Muscle of leg (tissue), 11 donors: ENCODE results near the gene ABHD12B. TPM values are rescaled to one million over a fixed set of nuclear protein-coding genes. Genes with fewer than 3 reads are reported as not detected.
A peak's percentile ranks its signal among the peaks of the same experiment; 100 is the strongest.

Experiments
- DNase-seq: peaks from one replicate; pipeline ENCODE4 v3.0.0; 2013
- H3K27ac ChIP-seq: one replicate; pipeline ENCODE4 v1.5.1; 2013; ENCODE audit warnings: mild to moderate bottlenecking, low read length, control low read depth
- H3K27me3 ChIP-seq: one replicate; pipeline ENCODE4 v1.6.1; 2013; ENCODE audit warnings: low read length; ENCODE audit not compliant: control insufficient read depth, insufficient read depth
- H3K36me3 ChIP-seq: one replicate; pipeline ENCODE4 v1.6.1; 2013; ENCODE audit warnings: low read length; ENCODE audit not compliant: control insufficient read depth, insufficient read depth
- H3K4me1 ChIP-seq: one replicate; pipeline ENCODE4 v1.6.1; 2013; ENCODE audit warnings: low read length; ENCODE audit not compliant: control insufficient read depth, insufficient read depth
- H3K4me3 ChIP-seq: one replicate; pipeline ENCODE4 v1.5.1; 2013; ENCODE audit warnings: low read length, control low read depth
- H3K9me3 ChIP-seq: replicated peaks from 2 replicates; pipeline ENCODE4 v1.6.1; 2013; ENCODE audit warnings: low read depth, low read length; ENCODE audit not compliant: control insufficient read depth
- WGBS: methylation state at CpG from one replicate; pipeline ENCODE4 v1.1.5; 2013; ENCODE audit warnings: missing lambda C conversion rate; ENCODE audit not compliant: insufficient coverage; 5-methylcytosine and 5-hydroxymethylcytosine counted together
- polyA plus RNA-seq, 8 donors: library from polyadenylated mRNA; unstranded; fragments of 120-200 nt; gene quantifications; one replicate each; pipeline versions ENCODE4 v1.2.1 to v1.2.3, GENCODE V29; 2013; ENCODE audit warnings: inconsistent platforms in 1 of 8, low replicate concordance in 1 of 8; ENCODE audit not compliant: insufficient read length in 8 of 8, insufficient read depth in 1 of 8
- total RNA-seq: library from RNA; stranded (reverse); fragments of 120-200 nt; gene quantifications from one replicate; pipeline ENCODE4 v1.2.4, GENCODE V29; 2013

ABHD12B gene
- total and polyA plus RNA-seq, 9 donors: 0.49 to 1.7 (median 1.3) TPM; not detected in 1

- peaks cover 12% of the 10 kb centered on the region for H3K4me1 ChIP-seq
- H3K27me3 ChIP-seq: no peaks in the 10 kb centered on the region
- no peaks in the 10 kb centered on the region for H3K36me3 ChIP-seq
- WGBS: 0% methylated on average over 1 of the region's 6 CpGs
- peak; percentile 90 for DNase-seq
- no peaks in the 10 kb centered on the region for H3K9me3 ChIP-seq
- peak overlapping the region; percentile 51 for H3K4me3 ChIP-seq
- peak overlapping the region; percentile 92 for H3K27ac ChIP-seq
Observed at GRCh38 chr14:50860478-50861086, 11.3 kb upstream of the ABHD12B start.

DNA sequence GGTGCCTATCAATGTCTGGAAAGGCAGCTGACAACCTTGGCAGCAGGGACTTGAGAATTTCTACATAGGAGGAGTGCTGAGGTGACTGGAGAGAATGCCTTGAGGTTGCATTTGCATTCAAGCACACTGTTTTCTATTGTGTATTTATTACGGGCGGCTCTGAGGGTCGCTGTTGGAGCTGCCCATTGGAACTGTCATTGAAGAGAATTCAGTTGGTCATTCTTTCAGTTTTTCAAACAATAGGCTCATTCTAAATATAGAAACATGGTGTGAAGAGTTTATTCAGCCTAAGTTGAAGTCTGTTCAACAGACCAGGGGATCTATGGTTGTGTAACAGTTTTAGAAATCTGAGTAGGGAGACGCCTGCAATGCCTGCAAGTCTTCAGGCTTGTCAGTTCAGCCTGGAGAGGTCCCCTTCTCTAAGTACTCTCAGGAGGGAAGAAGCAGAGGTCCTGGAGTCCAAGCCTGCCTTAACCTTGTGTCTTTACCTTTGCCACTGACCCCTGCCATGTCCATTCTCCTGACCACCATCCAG lies 9.8 kb upstream of the ABHD12B start:
- Histone ChIP-seq H3K27ac (no peak overlapping the region), H3K9me3 (no peaks in the 10 kb centered on the region), H3K4me1 (peaks cover 12% of the 10 kb centered on the region), H3K27me3 (no peaks in the 10 kb centered on the region), H3K36me3 (no peaks in the 10 kb centered on the region), H3K4me3 (no peak overlapping the region)
- DNase-seq: no peak
- no CpG with 5 or more reads among the region's 4 CpGs for WGBS

GRCh38 chr14:50864237-50864636 lies 7.6 kb upstream of the ABHD12B start:
- Histone ChIP-seq H3K27ac (no peak overlapping the region), H3K4me1 (peaks cover 10% of the 10 kb centered on the region), H3K27me3 (no peaks in the 10 kb centered on the region), H3K4me3 (no peak overlapping the region), H3K9me3 (no peaks in the 10 kb centered on the region), H3K36me3 (no peaks in the 10 kb centered on the region)
- DNase-seq: no peak

DNA sequence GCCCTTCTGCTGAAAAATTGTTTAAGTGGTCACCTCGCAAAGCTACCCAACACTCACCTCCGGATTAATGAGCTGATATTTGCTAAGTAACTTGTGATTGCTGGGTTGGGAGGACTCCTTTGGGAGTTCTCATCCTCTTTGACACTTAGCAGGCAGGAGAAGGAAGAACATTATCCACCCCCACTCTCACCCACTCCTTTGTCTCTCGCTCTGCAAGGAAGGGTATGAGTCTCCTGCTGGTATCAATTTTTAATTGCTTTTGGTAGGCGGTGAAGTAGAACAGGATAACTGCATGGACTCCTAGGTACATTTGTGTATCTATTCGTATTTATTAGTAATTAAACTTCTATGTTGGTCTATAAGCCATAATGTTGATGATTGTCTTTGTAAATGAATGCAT lies 6.9 kb upstream of the ABHD12B start:
- Histone ChIP-seq H3K36me3 (no peaks in the 10 kb centered on the region), H3K27me3 (no peaks in the 10 kb centered on the region), H3K9me3 (no peaks in the 10 kb centered on the region), H3K27ac (no peak overlapping the region), H3K4me3 (no peak overlapping the region), H3K4me1 (peaks cover 3% of the 10 kb centered on the region)
- no peak for DNase-seq
- WGBS: no CpG with 5 or more reads among the region's 5 CpGs

DNA sequence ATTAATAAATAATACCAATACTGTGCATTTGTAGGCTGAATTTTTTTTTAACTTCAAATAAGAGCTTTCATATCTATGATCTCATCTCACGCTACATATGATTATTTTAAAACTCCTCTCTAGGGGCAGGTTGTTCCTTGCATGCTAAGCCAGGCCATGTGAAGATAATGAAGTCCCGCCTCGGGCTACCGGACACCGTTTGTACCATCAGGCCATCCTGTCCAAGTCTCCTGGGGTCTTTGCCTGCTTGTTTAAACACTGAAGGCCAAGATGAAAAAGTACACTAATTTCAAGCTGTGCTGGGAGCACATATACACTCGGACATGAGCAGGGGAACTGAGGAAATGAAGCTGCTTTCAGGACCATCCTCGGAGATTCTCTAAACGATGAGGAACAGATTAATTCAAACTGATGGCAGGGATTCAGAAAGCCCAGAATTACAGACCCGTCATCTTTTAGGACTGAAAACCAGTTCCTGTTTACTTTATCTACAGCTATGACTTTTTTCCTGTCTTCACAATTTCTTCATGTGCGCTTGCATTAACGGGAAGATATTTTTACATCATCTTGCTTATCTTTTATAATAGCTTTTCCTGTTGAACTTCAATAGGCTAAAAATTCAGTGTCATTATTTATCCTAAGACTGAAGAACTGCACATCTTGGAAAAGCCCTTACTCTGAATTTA lies 6.3 kb upstream of the ABHD12B start:
- Histone ChIP-seq H3K9me3 (no peaks in the 10 kb centered on the region), H3K27ac (no peak overlapping the region), H3K4me1 (no peaks in the 10 kb centered on the region), H3K27me3 (peaks cover 4% of the 10 kb centered on the region), H3K36me3 (no peaks in the 10 kb centered on the region), H3K4me3 (no peak overlapping the region)
- WGBS: 49% methylated on average over 7 of the region's 11 CpGs
- no peak for DNase-seq

DNA sequence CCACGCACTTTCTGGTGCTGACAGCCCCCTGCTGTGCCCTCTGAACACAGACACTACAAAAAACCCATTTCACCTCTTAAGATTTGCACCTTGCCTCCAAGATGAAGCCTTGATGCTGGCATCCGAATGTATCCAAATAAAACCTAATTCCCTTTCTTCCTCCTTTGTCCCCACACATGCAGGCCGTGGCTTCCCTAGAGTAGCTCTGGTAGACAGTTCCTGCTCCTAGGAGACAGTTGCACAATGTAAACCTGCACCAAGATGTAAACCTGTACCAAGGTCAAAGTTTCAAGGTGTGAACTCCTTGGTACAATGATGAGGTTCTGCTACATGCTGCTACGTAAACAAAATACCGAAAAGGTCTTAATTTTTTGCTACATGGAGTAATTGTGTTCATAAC lies 625 bp upstream of the ABHD12B start:
- no peak overlapping the region for H3K4me3 ChIP-seq

DNA sequence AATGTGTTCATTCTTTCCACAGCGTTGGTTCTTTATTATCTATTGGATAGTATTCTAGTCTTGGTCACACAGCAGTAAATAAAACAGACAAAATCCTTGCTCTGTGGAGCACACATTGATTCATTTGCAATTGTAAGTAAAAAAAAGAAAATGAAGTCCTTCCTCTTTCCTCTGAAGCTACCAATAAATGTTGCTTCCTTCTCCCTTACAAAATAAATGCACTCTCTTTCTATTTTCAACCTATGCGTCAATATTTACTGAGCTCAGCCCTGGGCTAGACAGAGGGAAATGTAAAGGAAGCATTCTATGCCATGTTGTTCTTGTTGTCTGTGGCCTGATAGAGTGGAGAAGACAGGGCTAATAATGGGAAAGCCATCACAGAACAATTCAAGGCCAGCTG lies 2.9 kb downstream of the ABHD12B start:
- WGBS: no CpG with 5 or more reads among the region's 2 CpGs
- Histone ChIP-seq H3K9me3 (no peaks in the 10 kb centered on the region), H3K4me1 (no peaks in the 10 kb centered on the region), H3K4me3 (no peak overlapping the region), H3K27me3 (peaks cover 49% of the 10 kb centered on the region), H3K36me3 (no peaks in the 10 kb centered on the region), H3K27ac (no peak overlapping the region)
- peak; percentile 15 for DNase-seq

More for the DNA sequence above, 625 bp upstream of the ABHD12B start:
- Histone ChIP-seq H3K27ac (no peak overlapping the region), H3K27me3 (peaks cover 43% of the 10 kb centered on the region), H3K36me3 (no peaks in the 10 kb centered on the region), H3K9me3 (no peaks in the 10 kb centered on the region), H3K4me1 (no peaks in the 10 kb centered on the region)
- 80% methylated on average over 5 of the region's 5 CpGs for WGBS
- no peak for DNase-seq

DNA sequence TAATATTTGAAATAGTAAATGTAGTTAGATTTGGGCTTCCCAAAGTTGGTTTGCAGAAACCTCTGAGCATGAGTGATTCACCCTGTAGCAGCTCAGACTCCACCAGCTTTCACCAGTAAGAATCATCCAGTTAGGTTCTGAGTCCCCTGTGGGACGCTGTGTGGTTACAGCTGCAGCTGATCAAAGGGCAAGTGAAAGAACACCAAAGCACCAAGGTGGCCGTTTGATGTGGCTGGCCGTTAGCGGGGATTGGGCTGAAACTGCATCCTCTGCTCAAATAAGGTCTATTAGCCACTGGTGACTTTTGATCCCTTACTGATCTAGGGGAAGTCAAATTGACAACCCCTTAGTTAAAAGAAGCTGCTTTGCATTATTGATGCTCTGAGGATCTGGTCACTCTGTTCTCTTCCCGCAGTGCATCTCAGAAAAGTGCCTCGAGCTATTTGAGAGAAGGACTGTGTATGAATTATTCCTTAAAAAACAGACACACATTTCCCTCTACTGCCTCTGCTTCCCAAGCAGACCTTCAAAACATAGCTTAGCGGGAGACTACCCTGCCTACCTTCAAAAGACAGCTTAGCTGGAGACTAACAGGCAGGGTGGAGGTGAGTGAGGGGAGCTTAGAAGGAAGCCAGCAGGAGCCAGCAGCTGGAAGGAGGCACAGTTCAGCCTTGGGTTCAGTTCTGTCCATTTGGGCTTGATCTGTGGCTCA lies 3.7 kb downstream of the ABHD12B start:
- WGBS: 11% methylated on average over 3 of the region's 7 CpGs
- no peak overlapping the region for H3K4me3 ChIP-seq
- peaks cover 45% of the 10 kb centered on the region for H3K27me3 ChIP-seq
- H3K36me3 ChIP-seq: no peaks in the 10 kb centered on the region
- no peak overlapping the region for H3K27ac ChIP-seq
- no peaks in the 10 kb centered on the region for H3K9me3 ChIP-seq
- DNase-seq: no peak
- no peaks in the 10 kb centered on the region for H3K4me1 ChIP-seq

GRCh38 chr14:50882932-50883826 lies 11.3 kb downstream of the ABHD12B start:
- 83% methylated on average over 2 of the region's 8 CpGs for WGBS

More at GRCh38 chr14:50882932-50883826, 11.3 kb downstream of the ABHD12B start:
- Histone ChIP-seq H3K27me3 (peaks cover 3% of the 10 kb centered on the region), H3K36me3 (no peaks in the 10 kb centered on the region), H3K4me1 (no peaks in the 10 kb centered on the region), H3K27ac (no peak overlapping the region), H3K4me3 (no peak overlapping the region), H3K9me3 (no peaks in the 10 kb centered on the region)
- no peak for DNase-seq
